ENCODE results near the gene SPARC.

Gene SPARC

GRCh38 chr5:151721087-151721646, 34.5 kb upstream of the SPARC start:
- H3K36me3 ChIP-seq (ENCODE audit: control insufficient read depth in 5 of 5, insufficient read depth in 5 of 5, low read length in 5 of 5): no peaks in the 10 kb centered on the region
- H3K9me3 ChIP-seq (ENCODE audit: control insufficient read depth in 5 of 5, low read length in 5 of 5): no peaks in the 10 kb centered on the region
- H3K27ac ChIP-seq (ENCODE audit: low read depth, low read length): no peak overlapping the region
- peaks cover 4 to 58% (median 56%) of the 10 kb centered on the region in 5 donors for H3K4me1 ChIP-seq (ENCODE audit: control insufficient read depth in 5 of 5, insufficient read depth in 5 of 5, low read length in 5 of 5)
- H3K9ac ChIP-seq (ENCODE audit: low read length in 5 of 5): no peak overlapping the region
- no peak overlapping the region for H3K4me3 ChIP-seq (ENCODE audit: low read depth in 1 of 5, low read length in 5 of 5)
- H3K27me3 ChIP-seq (ENCODE audit: control insufficient read depth in 5 of 5, insufficient read depth in 4 of 5, low read length in 5 of 5): no peaks in the 10 kb centered on the region

- Histone ChIP-seq H3K27me3 (ENCODE audit: control insufficient read depth in 5 of 5, insufficient read depth in 4 of 5, low read length in 5 of 5) (no peaks in the 10 kb centered on the region), H3K9ac (ENCODE audit: low read length in 5 of 5) (no peak overlapping the region), H3K36me3 (ENCODE audit: control insufficient read depth in 5 of 5, insufficient read depth in 5 of 5, low read length in 5 of 5) (no peaks in the 10 kb centered on the region), H3K4me3 (ENCODE audit: low read depth in 1 of 5, low read length in 5 of 5) (no peak overlapping the region), H3K27ac (ENCODE audit: low read depth, low read length) (peak overlapping the region; percentile 88), H3K4me1 (ENCODE audit: control insufficient read depth in 5 of 5, insufficient read depth in 5 of 5, low read length in 5 of 5) (peaks cover 4 to 64% (median 56%) of the 10 kb centered on the region in 5 donors), H3K9me3 (ENCODE audit: control insufficient read depth in 5 of 5, low read length in 5 of 5) (no peaks in the 10 kb centered on the region)
Measured at GRCh38 chr5:151720215-151720614, 33.5 kb upstream of the SPARC start.

DNA sequence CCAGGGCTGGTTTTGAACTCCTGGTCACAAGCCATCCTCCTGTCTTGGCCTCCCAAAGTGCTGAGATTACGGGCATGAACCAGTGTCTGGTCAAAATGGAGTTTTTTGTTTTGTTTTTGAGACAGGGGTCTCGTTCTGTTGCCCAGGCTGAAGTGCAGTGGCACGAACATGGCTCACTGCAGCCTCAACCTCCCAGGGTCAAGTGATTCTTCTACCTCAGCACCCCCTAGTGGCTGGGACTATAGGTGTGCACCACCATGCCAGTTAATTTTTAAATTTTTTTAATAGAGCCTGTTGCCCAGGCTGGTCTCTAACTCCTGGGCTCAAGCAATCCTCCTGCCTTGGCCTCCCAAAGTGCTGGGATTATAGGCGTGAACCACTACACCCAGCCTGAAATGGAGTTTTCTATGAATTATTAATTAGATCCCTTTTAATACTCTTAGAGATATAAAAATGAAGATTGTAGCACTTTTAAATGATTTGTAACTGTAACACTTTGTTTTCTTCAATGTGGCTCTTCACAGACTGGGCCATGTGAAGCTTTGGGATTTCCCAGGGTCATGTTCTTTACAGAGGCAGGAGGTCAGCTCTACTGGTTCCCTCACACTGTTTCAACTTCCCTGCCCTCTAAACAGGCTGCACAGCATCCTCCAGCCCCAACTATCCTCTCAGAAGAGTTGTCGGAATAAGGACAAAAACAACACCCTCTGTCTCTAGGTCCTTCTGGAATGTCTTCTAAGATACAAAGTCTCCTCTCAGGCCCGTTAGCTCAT, 32.7 kb upstream of the SPARC start:
- Histone ChIP-seq H3K27me3 (ENCODE audit: control insufficient read depth in 5 of 5, insufficient read depth in 4 of 5, low read length in 5 of 5) (no peaks in the 10 kb centered on the region), H3K9ac (ENCODE audit: low read length in 5 of 5) (peak overlapping the region in 1 of 5 donors; percentile 27), H3K36me3 (ENCODE audit: control insufficient read depth in 5 of 5, insufficient read depth in 5 of 5, low read length in 5 of 5) (no peaks in the 10 kb centered on the region), H3K4me3 (ENCODE audit: low read depth in 1 of 5, low read length in 5 of 5) (no peak overlapping the region), H3K27ac (ENCODE audit: low read depth, low read length) (peak overlapping the region; percentile 88), H3K9me3 (ENCODE audit: control insufficient read depth in 5 of 5, low read length in 5 of 5) (no peaks in the 10 kb centered on the region), H3K4me1 (ENCODE audit: control insufficient read depth in 5 of 5, insufficient read depth in 5 of 5, low read length in 5 of 5) (peaks cover 4 to 59% (median 54%) of the 10 kb centered on the region in 5 donors)

- Histone ChIP-seq H3K27me3 (ENCODE audit: control insufficient read depth in 5 of 5, insufficient read depth in 4 of 5, low read length in 5 of 5) (no peaks in the 10 kb centered on the region), H3K27ac (ENCODE audit: low read depth, low read length) (peak overlapping the region; percentile 88), H3K9me3 (ENCODE audit: control insufficient read depth in 5 of 5, low read length in 5 of 5) (no peaks in the 10 kb centered on the region), H3K4me1 (ENCODE audit: control insufficient read depth in 5 of 5, insufficient read depth in 5 of 5, low read length in 5 of 5) (peaks cover 4 to 54% (median 50%) of the 10 kb centered on the region in 5 donors), H3K4me3 (ENCODE audit: low read depth in 1 of 5, low read length in 5 of 5) (peak overlapping the region in 3 of 5 donors; percentile 25 to 51 (median 48)), H3K36me3 (ENCODE audit: control insufficient read depth in 5 of 5, insufficient read depth in 5 of 5, low read length in 5 of 5) (no peaks in the 10 kb centered on the region), H3K9ac (ENCODE audit: low read length in 5 of 5) (peak overlapping the region in 2 of 5 donors; percentile 0 to 27)
Measured at GRCh38 chr5:151718646-151719045, 31.9 kb upstream of the SPARC start.

- H3K27me3 ChIP-seq (ENCODE audit: control insufficient read depth in 5 of 5, insufficient read depth in 4 of 5, low read length in 5 of 5): no peaks in the 10 kb centered on the region
- H3K4me1 ChIP-seq (ENCODE audit: control insufficient read depth in 5 of 5, insufficient read depth in 5 of 5, low read length in 5 of 5): peaks cover 4 to 54% (median 49%) of the 10 kb centered on the region in 5 donors
- no peaks in the 10 kb centered on the region for H3K36me3 ChIP-seq (ENCODE audit: control insufficient read depth in 5 of 5, insufficient read depth in 5 of 5, low read length in 5 of 5)
- H3K9me3 ChIP-seq (ENCODE audit: control insufficient read depth in 5 of 5, low read length in 5 of 5): no peaks in the 10 kb centered on the region
- H3K4me3 ChIP-seq (ENCODE audit: low read depth in 1 of 5, low read length in 5 of 5): peak overlapping the region in 3 of 5 donors; percentile 25 to 51 (median 48)
- H3K9ac ChIP-seq (ENCODE audit: low read length in 5 of 5): peak overlapping the region; percentile 0 to 78 (median 42)
- H3K27ac ChIP-seq (ENCODE audit: low read depth, low read length): peak overlapping the region; percentile 88
Measured at GRCh38 chr5:151718153-151718552, 31.4 kb upstream of the SPARC start.

DNA sequence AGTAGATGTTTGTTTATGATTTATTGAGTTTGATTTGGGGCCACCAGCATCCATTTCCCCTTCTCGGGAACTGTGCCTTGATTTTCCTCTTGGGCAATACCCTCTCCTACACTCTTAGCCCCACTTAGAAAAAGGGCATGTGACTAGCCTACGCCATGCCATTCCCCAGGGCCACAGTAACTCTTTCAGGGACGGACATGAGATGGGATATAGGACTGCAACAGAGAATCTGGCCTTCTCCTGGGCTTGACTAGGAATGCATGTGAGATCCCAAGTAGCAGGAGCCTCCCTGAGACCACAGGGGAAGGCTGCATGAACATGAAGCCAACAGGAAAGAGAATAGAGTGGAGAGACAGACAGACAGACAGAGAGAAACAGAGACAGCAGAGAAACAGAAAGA, 30.7 kb upstream of the SPARC start:
- peaks cover 4 to 54% (median 43%) of the 10 kb centered on the region in 5 donors for H3K4me1 ChIP-seq (ENCODE audit: control insufficient read depth in 5 of 5, insufficient read depth in 5 of 5, low read length in 5 of 5)
- peak overlapping the region in 2 of 5 donors; percentile 39 to 51 for H3K4me3 ChIP-seq (ENCODE audit: low read depth in 1 of 5, low read length in 5 of 5)
- H3K9ac ChIP-seq (ENCODE audit: low read length in 5 of 5): peak overlapping the region in 4 of 5 donors; percentile 42 to 78 (median 52)
- no peaks in the 10 kb centered on the region for H3K36me3 ChIP-seq (ENCODE audit: control insufficient read depth in 5 of 5, insufficient read depth in 5 of 5, low read length in 5 of 5)
- no peaks in the 10 kb centered on the region for H3K27me3 ChIP-seq (ENCODE audit: control insufficient read depth in 5 of 5, insufficient read depth in 4 of 5, low read length in 5 of 5)
- H3K9me3 ChIP-seq (ENCODE audit: control insufficient read depth in 5 of 5, low read length in 5 of 5): no peaks in the 10 kb centered on the region
- H3K27ac ChIP-seq (ENCODE audit: low read depth, low read length): peak overlapping the region; percentile 88

DNA sequence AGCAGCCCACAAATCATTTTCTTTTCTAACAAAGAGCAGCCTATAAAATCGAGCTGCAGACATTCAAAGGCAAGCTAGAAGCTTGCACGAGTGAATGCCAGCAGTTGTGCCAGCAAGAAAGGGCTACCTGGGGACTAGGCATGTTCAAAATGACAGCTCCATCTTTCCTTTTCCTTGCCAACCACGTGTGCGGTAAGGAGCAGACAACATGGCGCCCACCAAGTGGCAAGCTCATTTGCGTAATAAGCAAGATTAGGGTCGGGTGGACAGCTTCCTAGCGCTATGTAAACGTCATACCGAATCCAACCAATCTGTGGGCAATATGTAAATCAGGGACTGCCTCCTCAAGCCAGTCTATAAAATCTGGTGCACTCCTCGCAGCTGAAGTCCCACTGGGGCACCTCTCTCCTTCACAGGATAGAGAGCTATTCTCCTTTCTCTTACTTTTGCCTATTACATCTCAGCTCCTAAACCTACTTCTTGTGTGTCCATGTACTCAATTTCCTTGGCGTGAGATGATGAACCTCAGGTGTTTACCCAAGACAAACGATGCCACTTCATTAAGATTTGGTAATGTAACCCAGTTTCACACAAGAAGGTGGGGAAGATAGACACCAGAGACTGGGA, 22.5 kb upstream of the SPARC start:
- Histone ChIP-seq H3K27ac (ENCODE audit: low read depth, low read length) (no peak overlapping the region), H3K4me1 (ENCODE audit: control insufficient read depth in 5 of 5, insufficient read depth in 5 of 5, low read length in 5 of 5) (peaks cover 0 to 10% (median 5%) of the 10 kb centered on the region in 5 donors), H3K4me3 (ENCODE audit: low read depth in 1 of 5, low read length in 5 of 5) (no peak overlapping the region), H3K9ac (ENCODE audit: low read length in 5 of 5) (no peak overlapping the region), H3K27me3 (ENCODE audit: control insufficient read depth in 5 of 5, insufficient read depth in 4 of 5, low read length in 5 of 5) (no peaks in the 10 kb centered on the region), H3K9me3 (ENCODE audit: control insufficient read depth in 5 of 5, low read length in 5 of 5) (no peaks in the 10 kb centered on the region), H3K36me3 (ENCODE audit: control insufficient read depth in 5 of 5, insufficient read depth in 5 of 5, low read length in 5 of 5) (no peaks in the 10 kb centered on the region)

DNA sequence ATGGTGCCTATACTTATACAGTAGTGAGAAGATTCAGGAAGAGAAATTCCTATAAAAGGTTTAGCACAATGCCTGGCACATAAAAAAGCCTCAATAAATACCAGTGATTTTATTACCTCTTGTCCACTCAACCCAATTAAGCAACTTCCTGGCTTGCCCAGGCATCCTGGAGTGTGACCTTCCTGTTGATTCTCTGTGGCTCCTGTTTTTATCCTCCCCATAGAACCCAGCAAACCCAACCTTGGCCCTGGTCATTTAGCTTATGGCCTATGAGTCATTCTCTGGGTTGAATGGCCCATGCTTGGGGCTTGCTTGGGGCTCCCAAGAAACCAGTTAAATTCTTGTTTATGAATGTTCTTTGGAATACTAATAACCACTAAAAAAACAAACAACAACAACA, 21.4 kb upstream of the SPARC start:
- Histone ChIP-seq H3K4me3 (ENCODE audit: low read depth in 1 of 5, low read length in 5 of 5) (no peak overlapping the region), H3K9me3 (ENCODE audit: control insufficient read depth in 5 of 5, low read length in 5 of 5) (no peaks in the 10 kb centered on the region), H3K27me3 (ENCODE audit: control insufficient read depth in 5 of 5, insufficient read depth in 4 of 5, low read length in 5 of 5) (no peaks in the 10 kb centered on the region), H3K36me3 (ENCODE audit: control insufficient read depth in 5 of 5, insufficient read depth in 5 of 5, low read length in 5 of 5) (no peaks in the 10 kb centered on the region), H3K27ac (ENCODE audit: low read depth, low read length) (no peak overlapping the region), H3K9ac (ENCODE audit: low read length in 5 of 5) (no peak overlapping the region), H3K4me1 (ENCODE audit: control insufficient read depth in 5 of 5, insufficient read depth in 5 of 5, low read length in 5 of 5) (peaks cover 1 to 11% (median 8%) of the 10 kb centered on the region in 5 donors)

GRCh38 chr5:151707567-151707966, 20.9 kb upstream of the SPARC start:
- H3K4me1 ChIP-seq (ENCODE audit: control insufficient read depth in 5 of 5, insufficient read depth in 5 of 5, low read length in 5 of 5): peaks cover 2 to 16% (median 8%) of the 10 kb centered on the region in 5 donors
- no peaks in the 10 kb centered on the region for H3K36me3 ChIP-seq (ENCODE audit: control insufficient read depth in 5 of 5, insufficient read depth in 5 of 5, low read length in 5 of 5)
- H3K9ac ChIP-seq (ENCODE audit: low read length in 5 of 5): no peak overlapping the region
- no peaks in the 10 kb centered on the region for H3K9me3 ChIP-seq (ENCODE audit: control insufficient read depth in 5 of 5, low read length in 5 of 5)
- no peaks in the 10 kb centered on the region for H3K27me3 ChIP-seq (ENCODE audit: control insufficient read depth in 5 of 5, insufficient read depth in 4 of 5, low read length in 5 of 5)
- no peak overlapping the region for H3K4me3 ChIP-seq (ENCODE audit: low read depth in 1 of 5, low read length in 5 of 5)
- H3K27ac ChIP-seq (ENCODE audit: low read depth, low read length): no peak overlapping the region

DNA sequence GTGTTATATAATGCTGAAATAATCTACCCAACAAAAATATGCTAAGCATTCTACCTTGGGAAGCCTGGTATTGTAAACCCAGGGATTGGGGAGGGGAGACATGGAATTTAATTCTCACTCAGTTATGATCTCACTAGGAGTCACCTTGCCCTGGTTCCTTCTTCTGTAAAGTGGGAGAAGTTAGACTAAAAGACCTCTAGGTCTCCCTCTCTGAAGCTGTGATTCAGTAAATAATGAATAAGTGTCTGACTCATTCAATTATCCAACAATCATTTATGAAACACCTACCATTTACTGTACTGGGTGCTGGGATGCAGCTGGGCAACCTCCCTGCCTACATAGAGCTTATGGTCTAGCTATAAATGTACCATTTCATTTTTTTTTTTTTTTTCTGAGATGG, 20.2 kb upstream of the SPARC start:
- Histone ChIP-seq H3K4me1 (ENCODE audit: control insufficient read depth in 5 of 5, insufficient read depth in 5 of 5, low read length in 5 of 5) (peaks cover 2 to 19% (median 11%) of the 10 kb centered on the region in 5 donors), H3K4me3 (ENCODE audit: low read depth in 1 of 5, low read length in 5 of 5) (no peak overlapping the region), H3K36me3 (ENCODE audit: control insufficient read depth in 5 of 5, insufficient read depth in 5 of 5, low read length in 5 of 5) (no peaks in the 10 kb centered on the region), H3K27ac (ENCODE audit: low read depth, low read length) (no peak overlapping the region), H3K27me3 (ENCODE audit: control insufficient read depth in 5 of 5, insufficient read depth in 4 of 5, low read length in 5 of 5) (no peaks in the 10 kb centered on the region), H3K9me3 (ENCODE audit: control insufficient read depth in 5 of 5, low read length in 5 of 5) (no peaks in the 10 kb centered on the region), H3K9ac (ENCODE audit: low read length in 5 of 5) (no peak overlapping the region)
